Thyroid gland (tissue), 4 donors: ENCODE results near the gene CISH. TPM values are rescaled to one million over a fixed set of nuclear protein-coding genes. Genes with fewer than 3 reads are reported as not detected.

Source experiments
- DNase-seq, 2 donors: peaks; one replicate each; pipeline ENCODE4 v3.0.0-alpha.2; 2019
- H3K27ac ChIP-seq, 3 donors: fragments of 200-600 bp; sonication (generic); 1 replicate in 2 of 3; 2 replicates in 1 of 3; pipeline ENCODE4 v1.5.1; 2016 to 2019; ENCODE audit warnings: mild to moderate bottlenecking in 1 of 3, moderate library complexity in 1 of 3
- H3K27me3 ChIP-seq: fragments of 200-600 bp; sonication (generic); one replicate; pipeline ENCODE4 v1.5.1; 2019
- H3K36me3 ChIP-seq, 2 donors: fragments of 200-600 bp; sonication (generic); one replicate each; pipeline ENCODE4 v1.5.1; 2016 to 2019
- H3K4me1 ChIP-seq, 2 donors: fragments of 200-600 bp; sonication (generic); one replicate each; pipeline ENCODE4 v1.5.1; 2017 to 2019
- H3K4me3 ChIP-seq, 3 donors: fragments of 200-600 bp; sonication (generic); replicated peaks in 1 of 3; 1 replicate in 2 of 3; 2 replicates in 1 of 3; pipeline ENCODE4 v1.5.1; 2016; ENCODE audit warnings: mild to moderate bottlenecking in 1 of 3
- H3K9me3 ChIP-seq: fragments of 200-600 bp; sonication (generic); one replicate; pipeline ENCODE4 v1.5.1; 2017
- POLR2A ChIP-seq, 2 donors: fragments of 450-650 bp; IDR thresholded peaks; one replicate each; pipeline ENCODE4 v1.6.1; 2017; ENCODE audit warnings: antibody characterized with exemption in 2 of 2, mild to moderate bottlenecking in 2 of 2, moderate library complexity in 1 of 2
- whole genome bisulfite sequencing, 2 donors: methylation state at CpG; one replicate each; pipeline ENCODE4 v1.1.5; 2017; 5-methylcytosine and 5-hydroxymethylcytosine counted together
- intact Hi-C: fragments of 100-400 bp; cut with DNase I; formaldehyde crosslinking; loops from one replicate; pipeline ENCODE4 v1.15.1; 2023
- total RNA-seq, 4 donors: library from RNA; depleted of rRNA; stranded (reverse); fragments of >200 nt; gene quantifications; one replicate each; pipeline ENCODE4 v1.2.3, GENCODE V29; 2016
- TF ChIP-seq, protein P1 (sequence below), 6 experiments: fragments of 200-600 bp in 3 of 6; fragments of 450-650 bp in 3 of 6; sonication (generic) in 3 of 6; IDR thresholded peaks; one replicate each; pipeline ENCODE4 v1.5.1; 2016 to 2019; ENCODE audit warnings: antibody characterized with exemption in 6 of 6, mild to moderate bottlenecking in 2 of 6, inconsistent platforms in 1 of 6, moderate library complexity in 1 of 6

The CISH gene
- total RNA-seq, 4 donors from 2014 or later, result 31.0 to 78.1 (median 48.0) TPM

DNA sequence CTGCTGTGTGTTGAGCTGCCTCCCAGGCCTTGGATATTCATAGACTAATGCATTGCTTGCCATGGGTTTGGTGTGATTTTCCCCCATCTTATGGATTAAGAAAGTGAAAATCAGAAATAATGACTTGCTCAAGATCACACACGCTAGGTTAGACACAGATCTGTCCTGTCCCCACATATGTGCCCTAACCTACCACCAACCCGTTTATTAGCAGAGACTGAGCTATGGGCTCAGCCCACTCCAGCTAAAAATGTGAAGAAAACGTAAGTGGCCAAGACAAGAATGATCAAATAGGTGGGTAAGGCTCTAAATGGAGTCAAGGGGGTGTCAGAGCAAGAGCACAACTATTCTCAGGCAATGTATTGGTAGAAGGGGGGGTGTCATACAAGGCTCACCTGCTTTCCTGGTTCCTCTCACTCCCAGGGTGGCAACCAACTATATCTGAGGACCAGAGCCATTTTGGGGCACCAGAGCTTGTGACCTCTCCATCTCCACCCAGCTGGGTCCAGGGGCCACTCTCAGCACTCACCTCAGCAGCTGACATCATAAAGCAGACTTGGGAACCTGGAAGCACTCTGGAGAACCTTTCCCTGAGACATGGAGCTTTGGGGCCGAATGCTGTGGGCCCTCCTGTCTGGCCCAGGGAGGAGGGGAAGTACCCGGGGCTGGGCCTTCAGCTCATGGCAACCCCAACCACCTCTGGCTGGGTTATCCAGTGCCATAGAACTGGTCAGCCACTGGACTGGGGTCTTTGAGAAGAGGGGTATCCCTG is 40.9 kb downstream of the CISH start:
- no peak for DNase-seq
- Histone ChIP-seq H3K4me1 (peaks cover 24 to 46% of the 10 kb centered on the region in 2 donors), H3K4me3 (no peak overlapping the region), H3K27ac (peak overlapping the region in 2 of 3 donors; percentile 86 to 90), H3K9me3 (no peaks in the 10 kb centered on the region), H3K36me3 (no peaks in the 10 kb centered on the region), H3K27me3 (no peaks in the 10 kb centered on the region)
- intact Hi-C loops, result no loop called here
- TF ChIP-seq POLR2A (IDR thresholded peaks at IDR 0.05), result no peak
- TF ChIP-seq, protein P1, sequence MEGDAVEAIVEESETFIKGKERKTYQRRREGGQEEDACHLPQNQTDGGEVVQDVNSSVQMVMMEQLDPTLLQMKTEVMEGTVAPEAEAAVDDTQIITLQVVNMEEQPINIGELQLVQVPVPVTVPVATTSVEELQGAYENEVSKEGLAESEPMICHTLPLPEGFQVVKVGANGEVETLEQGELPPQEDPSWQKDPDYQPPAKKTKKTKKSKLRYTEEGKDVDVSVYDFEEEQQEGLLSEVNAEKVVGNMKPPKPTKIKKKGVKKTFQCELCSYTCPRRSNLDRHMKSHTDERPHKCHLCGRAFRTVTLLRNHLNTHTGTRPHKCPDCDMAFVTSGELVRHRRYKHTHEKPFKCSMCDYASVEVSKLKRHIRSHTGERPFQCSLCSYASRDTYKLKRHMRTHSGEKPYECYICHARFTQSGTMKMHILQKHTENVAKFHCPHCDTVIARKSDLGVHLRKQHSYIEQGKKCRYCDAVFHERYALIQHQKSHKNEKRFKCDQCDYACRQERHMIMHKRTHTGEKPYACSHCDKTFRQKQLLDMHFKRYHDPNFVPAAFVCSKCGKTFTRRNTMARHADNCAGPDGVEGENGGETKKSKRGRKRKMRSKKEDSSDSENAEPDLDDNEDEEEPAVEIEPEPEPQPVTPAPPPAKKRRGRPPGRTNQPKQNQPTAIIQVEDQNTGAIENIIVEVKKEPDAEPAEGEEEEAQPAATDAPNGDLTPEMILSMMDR (IDR thresholded peaks at IDR 0.05), result no peak
- 84 to 92% methylated on average over 5 of the region's 5 CpGs for WGBS, 2 donors

DNA sequence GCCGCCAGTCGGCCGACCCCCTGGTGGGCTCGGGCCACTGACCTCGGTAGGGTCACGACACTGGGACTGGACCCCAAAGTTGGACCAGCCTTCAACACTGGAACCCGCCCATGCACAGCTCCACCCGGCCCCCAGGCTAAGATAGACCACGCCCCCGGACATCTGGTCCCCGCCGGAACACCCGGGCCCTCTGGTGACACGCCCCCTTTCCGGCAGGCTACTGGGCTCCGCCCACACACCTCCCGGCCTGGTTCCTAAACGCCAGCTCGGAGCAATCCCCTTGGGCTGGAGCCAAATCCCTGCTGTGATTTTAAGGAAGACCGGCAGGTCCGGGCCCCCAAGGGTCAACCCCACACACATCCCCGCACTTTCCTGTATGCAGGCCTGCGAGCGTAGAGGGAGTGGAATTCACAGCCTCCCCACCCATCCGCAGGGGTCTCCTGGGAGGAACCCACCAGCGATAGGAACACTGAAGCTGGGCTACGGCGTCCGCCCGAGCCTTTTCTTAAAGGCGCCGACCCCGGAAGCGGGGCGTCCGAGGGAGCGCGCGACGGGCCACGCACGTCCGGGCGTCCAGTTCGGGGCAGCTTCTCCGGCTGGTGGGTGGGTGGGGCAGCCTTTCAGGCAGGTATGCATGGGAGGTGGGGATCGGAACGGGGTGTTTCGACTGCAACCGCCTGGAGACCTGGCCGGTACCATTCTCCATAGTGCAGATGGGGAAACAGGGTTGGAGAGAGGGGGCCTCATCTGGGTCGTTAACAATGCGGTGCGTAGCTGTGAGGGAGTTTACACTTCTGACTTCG is 42.4 kb downstream of the CISH start, which contains the start of gene HEMK1:
HEMK1 (plus strand) TSS at position 576 of the 803 bp plus-strand sequence. CDS start 1,583 bp downstream, outside the sequence.
- H3K36me3 ChIP-seq, result no peaks in the 10 kb centered on the region
- H3K4me3 ChIP-seq, result peak within 1 kb of the TSS; percentile 15 to 91 (median 41)
- peak within 1 kb of the TSS; percentile 83 to 90 (median 86) for H3K27ac ChIP-seq
- peak; percentile 99 for DNase-seq
- WGBS, 2 donors, result 0 to 1% methylated on average over 26 to 35 of the region's 55 CpGs
- peaks cover 24 to 41% of the 10 kb centered on the region in 2 donors for H3K4me1 ChIP-seq
- H3K27me3 ChIP-seq, result no peaks in the 10 kb centered on the region
- TF ChIP-seq, protein P1 (IDR thresholded peaks at IDR 0.05), result no peak
- peak in 1 of 2 donors; percentile 82 for TF ChIP-seq POLR2A (IDR thresholded peaks at IDR 0.05)
- no peaks in the 10 kb centered on the region for H3K9me3 ChIP-seq
- intact Hi-C loops, result loop anchor here (10.0 kb wide), 1 partner anchor 806 kb away; no protein-coding TSS in a partner anchor

DNA sequence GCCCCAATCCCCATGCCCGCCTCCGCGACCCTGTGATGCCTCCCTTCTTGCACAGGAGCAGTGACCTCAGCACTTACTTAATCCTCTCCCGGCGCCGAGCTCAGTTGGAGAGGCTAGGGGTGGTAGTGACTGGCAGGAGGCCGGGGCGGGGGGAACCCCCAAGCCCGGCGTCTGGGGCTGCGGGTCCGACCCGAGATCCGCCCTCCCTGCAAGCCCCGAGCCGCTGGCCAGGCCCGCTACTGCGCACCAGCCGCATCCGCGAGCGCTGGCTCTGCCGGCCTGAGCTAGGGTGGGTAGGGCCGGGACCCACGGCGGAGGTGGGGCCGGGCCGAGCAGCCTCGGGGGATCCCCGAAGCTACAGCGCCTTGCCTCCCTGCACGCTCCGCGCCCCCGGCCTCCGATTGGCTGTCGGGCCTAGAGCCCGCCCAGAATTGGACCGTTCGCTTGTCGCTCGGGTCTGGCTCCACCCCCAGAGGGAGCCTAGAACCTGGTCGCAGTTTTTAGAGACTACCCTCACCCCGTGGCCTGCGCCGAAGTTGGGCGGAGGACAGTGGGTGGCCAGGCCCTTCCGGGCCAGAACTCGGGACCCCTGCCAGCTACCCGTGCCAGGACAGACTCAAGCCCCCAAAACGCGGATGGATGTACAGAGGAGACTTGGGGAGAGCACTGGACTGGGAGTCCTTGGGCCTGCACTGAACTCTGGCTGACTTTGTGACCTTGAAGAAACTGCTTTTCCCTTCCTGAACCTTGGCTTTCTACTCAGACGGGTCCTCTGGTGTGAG is 44.0 kb downstream of the CISH start, which contains the start of gene C3orf18:
C3orf18 (minus strand) TSS at position 362 of the 782 bp plus-strand sequence. CDS start 2,048 bp downstream, outside the sequence.
- no peaks in the 10 kb centered on the region for H3K27me3 ChIP-seq
- peak within 1 kb of the TSS in 2 of 3 donors; percentile 62 to 90 for H3K27ac ChIP-seq
- peak; percentile 95 for DNase-seq
- WGBS, 2 donors, result 5 to 21% methylated on average over 6 to 10 of the region's 53 CpGs
- peaks cover 24 to 35% of the 10 kb centered on the region in 2 donors for H3K4me1 ChIP-seq
- H3K36me3 ChIP-seq, result no peaks in the 10 kb centered on the region
- no peaks in the 10 kb centered on the region for H3K9me3 ChIP-seq
- TF ChIP-seq, protein P1 (IDR thresholded peaks at IDR 0.05), result no peak
- TF ChIP-seq POLR2A (IDR thresholded peaks at IDR 0.05), result peak in 1 of 2 donors; percentile 63
- intact Hi-C loops, result loop anchor here (10.0 kb wide), 1 partner anchor 807 kb away; no protein-coding TSS in a partner anchor
- peak within 1 kb of the TSS; percentile 8 to 47 (median 38) for H3K4me3 ChIP-seq

DNA sequence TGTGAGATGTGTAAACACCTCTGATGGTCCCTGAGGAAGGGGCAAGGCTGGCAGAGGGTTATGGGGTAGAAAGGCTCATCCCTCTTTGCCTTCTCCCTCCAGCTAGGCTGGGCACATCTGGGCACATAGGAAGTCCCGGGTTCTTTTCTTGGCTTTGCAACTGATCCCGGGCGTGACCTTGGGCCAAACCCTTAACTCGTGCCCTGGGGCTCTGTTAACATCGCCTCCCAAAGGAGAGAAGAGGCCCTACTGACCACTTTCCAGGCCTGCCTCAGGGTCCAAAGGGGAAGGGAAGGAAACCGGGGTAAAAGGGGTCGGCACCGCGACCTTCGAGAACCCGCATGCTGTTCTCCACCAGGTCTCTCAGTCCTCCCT is 44.6 kb downstream of the CISH start:
- Histone ChIP-seq H3K4me1 (peaks cover 24 to 29% of the 10 kb centered on the region in 2 donors), H3K36me3 (no peaks in the 10 kb centered on the region), H3K27me3 (no peaks in the 10 kb centered on the region), H3K9me3 (no peaks in the 10 kb centered on the region), H3K27ac (peak overlapping the region in 2 of 3 donors; percentile 50 to 62), H3K4me3 (peak overlapping the region; percentile 8 to 47 (median 38))
- DNase-seq, result no peak
- intact Hi-C loops, result loop anchor here (10.0 kb wide), 1 partner anchor 808 kb away; no protein-coding TSS in a partner anchor
- 14 to 43% methylated on average over 6 to 11 of the region's 11 CpGs for WGBS, 2 donors
- no peak for TF ChIP-seq POLR2A (IDR thresholded peaks at IDR 0.05)
- TF ChIP-seq, protein P1 (IDR thresholded peaks at IDR 0.05), result no peak
